Gastrocnemius medialis (tissue), 4 donors: Measurements from ENCODE around the gene COLEC12.

Source experiments
- POLR2A ChIP-seq, 2 donors: fragments of 450-650 bp; IDR thresholded peaks; one replicate each; pipeline ENCODE4 v1.6.1; 2017; ENCODE audit warnings: antibody characterized with exemption in 2 of 2, mild to moderate bottlenecking in 2 of 2, moderate library complexity in 2 of 2
- TF ChIP-seq, protein P1 (sequence below), 5 experiments: fragments of 450-650 bp in 3 of 5; fragments of 200-600 bp in 2 of 5; sonication (generic) in 2 of 5; IDR thresholded peaks in 4 of 5; conservative IDR thresholded peaks in 1 of 5; 1 replicate in 4 of 5; 2 replicates in 1 of 5; pipeline ENCODE4 v1.5.1; 2016 to 2019; ENCODE audit warnings: antibody characterized with exemption in 5 of 5, mild to moderate bottlenecking in 3 of 5, moderate library complexity in 3 of 5

DNA sequence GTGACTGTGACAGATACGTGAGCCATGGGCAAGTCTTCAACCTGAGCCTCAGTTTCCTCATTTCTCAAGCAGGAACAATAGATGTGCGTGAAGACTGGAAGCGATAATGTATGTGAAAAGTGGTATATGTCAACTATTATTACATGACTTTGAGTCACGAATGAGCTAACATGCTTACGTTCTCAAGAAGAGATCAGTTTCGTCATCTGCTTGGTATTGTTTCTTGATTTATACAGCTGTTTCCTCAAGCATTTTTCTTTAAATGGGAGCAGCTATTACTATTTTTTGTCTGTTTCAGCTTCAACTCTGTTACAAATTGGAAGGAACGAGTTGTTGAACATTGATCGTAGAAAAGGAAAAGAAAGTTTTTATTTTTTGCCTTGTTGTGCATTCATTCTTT lies 184.1 kb downstream of the COLEC12 start:
- TF ChIP-seq, protein P1, sequence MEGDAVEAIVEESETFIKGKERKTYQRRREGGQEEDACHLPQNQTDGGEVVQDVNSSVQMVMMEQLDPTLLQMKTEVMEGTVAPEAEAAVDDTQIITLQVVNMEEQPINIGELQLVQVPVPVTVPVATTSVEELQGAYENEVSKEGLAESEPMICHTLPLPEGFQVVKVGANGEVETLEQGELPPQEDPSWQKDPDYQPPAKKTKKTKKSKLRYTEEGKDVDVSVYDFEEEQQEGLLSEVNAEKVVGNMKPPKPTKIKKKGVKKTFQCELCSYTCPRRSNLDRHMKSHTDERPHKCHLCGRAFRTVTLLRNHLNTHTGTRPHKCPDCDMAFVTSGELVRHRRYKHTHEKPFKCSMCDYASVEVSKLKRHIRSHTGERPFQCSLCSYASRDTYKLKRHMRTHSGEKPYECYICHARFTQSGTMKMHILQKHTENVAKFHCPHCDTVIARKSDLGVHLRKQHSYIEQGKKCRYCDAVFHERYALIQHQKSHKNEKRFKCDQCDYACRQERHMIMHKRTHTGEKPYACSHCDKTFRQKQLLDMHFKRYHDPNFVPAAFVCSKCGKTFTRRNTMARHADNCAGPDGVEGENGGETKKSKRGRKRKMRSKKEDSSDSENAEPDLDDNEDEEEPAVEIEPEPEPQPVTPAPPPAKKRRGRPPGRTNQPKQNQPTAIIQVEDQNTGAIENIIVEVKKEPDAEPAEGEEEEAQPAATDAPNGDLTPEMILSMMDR (IDR thresholded peaks at IDR 0.05 in 4 of 5, conservative IDR thresholded peaks at IDR 0.05 in 1 of 5) = no peak
- no peak for TF ChIP-seq POLR2A (IDR thresholded peaks at IDR 0.05)
